Activated CD8-positive, alpha-beta memory T cell treated with anti-CD3 and anti-CD28 coated beads, Interleukin-2, amount 50 U/mL, for 1 hour (primary cell): Measurements from ENCODE around the gene SNX30.

Experiments used
- DNase-seq: peaks from one replicate; pipeline ENCODE4 v3.0.0-alpha.2; 2020; ENCODE audit errors: extremely low read depth

SNX30 gene

GRCh38 chr9:112822618-112823017 is 72.1 kb downstream of the SNX30 start:
- no peak for DNase-seq

- DNase-seq, result no peak
Measured at GRCh38 chr9:112823257-112823656, 72.7 kb downstream of the SNX30 start.

GRCh38 chr9:112831281-112831851 is 80.8 kb downstream of the SNX30 start:
- DNase-seq, result no peak

- DNase-seq, result no peak
Measured at GRCh38 chr9:112831969-112832368, 81.4 kb downstream of the SNX30 start.

GRCh38 chr9:112833081-112833480 is 82.5 kb downstream of the SNX30 start:
- no peak for DNase-seq

GRCh38 chr9:112836394-112836793 is 85.8 kb downstream of the SNX30 start:
- DNase-seq, result no peak

GRCh38 chr9:112838342-112838741 is 87.8 kb downstream of the SNX30 start:
- DNase-seq, result no peak

GRCh38 chr9:112839331-112839730 is 88.8 kb downstream of the SNX30 start:
- DNase-seq, result no peak

GRCh38 chr9:112841261-112841660 is 90.7 kb downstream of the SNX30 start:
- no peak for DNase-seq

- DNase-seq, result no peak
Measured at GRCh38 chr9:112842555-112842954, 92.0 kb downstream of the SNX30 start.

GRCh38 chr9:112844771-112845542 is 94.4 kb downstream of the SNX30 start:
- no peak for DNase-seq

- no peak for DNase-seq
Measured at GRCh38 chr9:112846528-112847488, 96.2 kb downstream of the SNX30 start.

- no peak for DNase-seq
Measured at GRCh38 chr9:112848316-112849151, 98.0 kb downstream of the SNX30 start.

- no peak for DNase-seq
Measured at GRCh38 chr9:112849363-112849922, 98.9 kb downstream of the SNX30 start.

- no peak for DNase-seq
Measured at GRCh38 chr9:112850840-112851239, 100.3 kb downstream of the SNX30 start.

GRCh38 chr9:112852741-112853504 is 102.4 kb downstream of the SNX30 start:
- DNase-seq, result no peak

- DNase-seq, result no peak
Measured at GRCh38 chr9:112853882-112854585, 103.5 kb downstream of the SNX30 start.

- DNase-seq, result no peak
Measured at GRCh38 chr9:112854657-112855056, 104.1 kb downstream of the SNX30 start.

- DNase-seq, result no peak
Measured at GRCh38 chr9:112856200-112856599, 105.6 kb downstream of the SNX30 start.

- DNase-seq, result no peak
Measured at GRCh38 chr9:112856843-112857242, 106.3 kb downstream of the SNX30 start.
